Subcutaneous adipose tissue (tissue), 4 donors: ENCODE data around the gene UGT1A6. TPM values are rescaled to one million over a fixed set of nuclear protein-coding genes. Genes with fewer than 3 reads are reported as not detected.

Source experiments
- total RNA-seq, 4 donors: library from RNA; depleted of rRNA; stranded (reverse); fragments of >200 nt; gene quantifications; one replicate each; pipeline ENCODE4 v1.1.0, GENCODE V29; 2016
- TF ChIP-seq, protein P1 (sequence below): fragments of 450-650 bp; IDR thresholded peaks from one replicate; pipeline ENCODE4 v1.5.1; 2016; ENCODE audit warnings: low read depth, mild to moderate bottlenecking, control low read depth, antibody characterized with exemption, moderate library complexity

Gene UGT1A6
- total RNA-seq, 4 donors from 2014 or later, result not detected

GRCh38 chr2:233795735-233796171, 103.1 kb downstream of the UGT1A6 start:
- TF ChIP-seq, protein P1, sequence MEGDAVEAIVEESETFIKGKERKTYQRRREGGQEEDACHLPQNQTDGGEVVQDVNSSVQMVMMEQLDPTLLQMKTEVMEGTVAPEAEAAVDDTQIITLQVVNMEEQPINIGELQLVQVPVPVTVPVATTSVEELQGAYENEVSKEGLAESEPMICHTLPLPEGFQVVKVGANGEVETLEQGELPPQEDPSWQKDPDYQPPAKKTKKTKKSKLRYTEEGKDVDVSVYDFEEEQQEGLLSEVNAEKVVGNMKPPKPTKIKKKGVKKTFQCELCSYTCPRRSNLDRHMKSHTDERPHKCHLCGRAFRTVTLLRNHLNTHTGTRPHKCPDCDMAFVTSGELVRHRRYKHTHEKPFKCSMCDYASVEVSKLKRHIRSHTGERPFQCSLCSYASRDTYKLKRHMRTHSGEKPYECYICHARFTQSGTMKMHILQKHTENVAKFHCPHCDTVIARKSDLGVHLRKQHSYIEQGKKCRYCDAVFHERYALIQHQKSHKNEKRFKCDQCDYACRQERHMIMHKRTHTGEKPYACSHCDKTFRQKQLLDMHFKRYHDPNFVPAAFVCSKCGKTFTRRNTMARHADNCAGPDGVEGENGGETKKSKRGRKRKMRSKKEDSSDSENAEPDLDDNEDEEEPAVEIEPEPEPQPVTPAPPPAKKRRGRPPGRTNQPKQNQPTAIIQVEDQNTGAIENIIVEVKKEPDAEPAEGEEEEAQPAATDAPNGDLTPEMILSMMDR, result no peak

- TF ChIP-seq, protein P1, result no peak
Measured at GRCh38 chr2:233796254-233796653, 103.6 kb downstream of the UGT1A6 start.

GRCh38 chr2:233798335-233799086, 105.8 kb downstream of the UGT1A6 start:
- TF ChIP-seq, protein P1, result no peak

GRCh38 chr2:233799087-233799665, 106.5 kb downstream of the UGT1A6 start:
- TF ChIP-seq, protein P1, result no peak

DNA sequence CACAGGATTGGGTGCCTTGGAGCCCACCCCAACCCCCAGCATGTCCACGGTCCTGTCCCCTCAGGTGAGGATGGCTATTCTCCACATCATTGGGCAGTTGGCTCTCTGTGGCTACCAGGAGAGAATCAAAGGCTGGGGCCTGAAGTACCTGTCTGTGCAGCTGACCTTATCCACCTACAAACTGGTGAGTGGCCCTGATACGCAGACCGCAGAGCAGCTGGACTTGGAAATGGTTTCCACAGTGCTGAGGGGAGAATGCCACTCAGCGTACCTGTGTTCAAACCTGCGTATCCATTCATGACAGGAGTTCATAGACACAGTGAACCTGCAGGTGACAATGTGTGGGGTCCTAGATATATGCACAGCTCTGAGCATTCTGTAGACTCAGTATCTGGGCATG, 107.0 kb downstream of the UGT1A6 start:
- TF ChIP-seq, protein P1, result no peak

- TF ChIP-seq, protein P1, result no peak
Measured at GRCh38 chr2:233800208-233800607, 107.5 kb downstream of the UGT1A6 start.

- TF ChIP-seq, protein P1, result no peak
Measured at GRCh38 chr2:233801357-233802131, 108.9 kb downstream of the UGT1A6 start.
